ENCODE results near the gene SULT1A1. TPM values are rescaled to one million over a fixed set of nuclear protein-coding genes. Genes with fewer than 3 reads are reported as not detected.
"Not testable (repeated sequence)": the region's sequence is repeated elsewhere in the genome, so short reads cannot be mapped to it uniquely, and the experiment has no call there.

SULT1A1 gene
- total RNA-seq (10 to 100 TPM in 1 of 2 donors, 1 to 10 TPM in 1; 6.7 to 29.8 TPM), polyA plus RNA-seq (10 to 100 TPM in 1 of 2 donors, 1 to 10 TPM in 1; 5.0 to 43.8 TPM)
- long read RNA-seq, donor 1, transcript SULT1A1-201 (8 exons, 1,162 nt): major isoform, 17 of 20 reads
- long read RNA-seq, donor 1, partial matches to known transcripts: 1 of 20 reads
- long read RNA-seq, donor 1, other reads (novel, unspliced or antisense): 2 of 20 reads
- long read RNA-seq, donor 2, full-length matches to known transcripts: 19 of 29 reads
- long read RNA-seq, donor 2, partial matches to known transcripts: 4 of 29 reads
- long read RNA-seq, donor 2, other reads (novel, unspliced or antisense): 6 of 29 reads

DNA sequence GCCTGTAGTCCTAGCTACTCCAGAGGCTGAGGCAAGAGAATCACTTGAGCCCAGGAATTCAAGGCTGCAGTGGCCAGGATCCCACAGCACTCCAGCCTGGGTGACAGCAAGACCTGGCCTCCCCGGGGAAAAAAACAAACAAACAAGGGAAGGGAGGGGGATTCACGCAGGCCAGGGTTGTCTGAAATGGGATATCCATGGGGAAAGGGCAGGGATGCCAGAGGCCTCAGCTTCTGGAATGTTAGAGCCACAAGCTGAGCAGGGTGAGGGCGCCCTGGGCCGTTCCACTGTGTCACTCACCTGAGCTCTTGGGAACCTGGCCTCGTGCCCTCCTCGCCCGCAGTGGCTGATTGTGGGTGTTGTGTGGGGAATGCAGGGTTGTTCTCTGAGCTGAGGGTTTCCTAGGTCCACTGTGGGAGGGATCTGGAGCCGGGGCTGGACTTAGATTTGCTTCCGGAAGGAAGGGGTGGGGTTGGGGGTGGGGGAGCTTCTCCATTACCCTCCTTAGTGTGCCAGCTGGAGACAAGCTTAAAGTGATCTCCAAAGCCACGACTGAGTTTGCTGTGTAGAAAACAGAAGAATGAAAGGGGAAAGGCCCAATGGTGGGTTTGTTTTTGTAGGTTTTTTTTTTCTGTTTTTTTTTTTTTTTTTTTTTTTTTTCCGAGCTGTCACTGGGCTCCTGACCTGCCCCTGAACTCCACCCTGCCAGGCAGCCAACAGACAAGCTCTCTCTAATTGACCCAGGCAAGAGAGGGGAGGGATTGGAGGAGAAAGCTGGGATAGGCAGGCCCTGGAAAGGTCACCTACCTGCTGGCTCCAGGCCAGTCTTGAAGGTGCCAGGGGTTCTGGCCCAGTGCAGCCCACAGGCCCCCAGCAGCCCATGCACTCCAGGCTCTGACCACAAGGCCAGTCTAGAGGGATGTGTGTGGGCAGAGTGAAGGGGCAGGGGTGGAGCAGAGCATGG is at the start of gene SULT1A1:
Gene SULT1A1, minus strand, starts transcription at position 414 of the 964 bp plus-strand sequence. CDS start 1,189 bp downstream, outside the sequence.
- H3K36me3 ChIP-seq (ENCODE audit: control insufficient read depth in 1 of 2, insufficient read depth in 2 of 2, low read length in 1 of 2): no peaks in the 10 kb centered on the region
- H3K27ac ChIP-seq (ENCODE audit: low read depth in 1 of 2, low read length in 2 of 2): no peak within 1 kb of the TSS
- no peak within 1 kb of the TSS for H3K4me3 ChIP-seq (ENCODE audit: low read length in 2 of 2)
- ATAC-seq (ENCODE audit: low FRiP score) (peak; percentile 61), DNase-seq (peak; percentile 75 to 83)
- no peaks in the 10 kb centered on the region for H3K9me3 ChIP-seq (ENCODE audit: control insufficient read depth, low read length)
- intact Hi-C loops (cut with DNase I): no loop called here
- 67 to 69% methylated on average over 11 of the region's 11 CpGs for WGBS, 2 donors
- no peaks in the 10 kb centered on the region for H3K27me3 ChIP-seq (ENCODE audit: control insufficient read depth in 1 of 2, insufficient read depth in 2 of 2, low read length in 1 of 2)
- no peaks in the 10 kb centered on the region for H3K4me1 ChIP-seq (ENCODE audit: control insufficient read depth in 1 of 2, insufficient read depth in 2 of 2, low read length in 2 of 2)

DNA sequence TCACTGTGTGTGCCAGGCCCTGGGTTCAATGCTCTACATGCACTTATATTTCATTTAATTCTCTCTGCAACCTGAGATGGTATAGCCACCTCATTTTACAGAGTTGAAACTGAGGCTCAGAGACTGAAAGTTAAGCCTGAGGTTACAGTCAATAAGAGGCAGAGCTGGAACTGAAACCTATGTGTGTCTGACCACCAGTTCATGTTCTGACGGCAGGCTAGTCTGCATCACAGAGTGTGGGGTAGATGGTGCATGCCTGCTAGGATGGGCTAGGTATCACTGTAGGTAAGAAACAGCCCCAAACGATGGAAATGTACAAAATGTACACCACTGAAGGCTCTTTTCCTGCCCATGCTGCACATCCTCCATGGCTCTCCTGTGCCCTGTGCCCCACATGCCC is 30.1 kb upstream of the SULT1A1 start:
- DNase-seq; H3K4me3 ChIP-seq (ENCODE audit: low read length in 2 of 2); H3K9me3 ChIP-seq (ENCODE audit: control insufficient read depth, low read length); intact Hi-C loops (cut with DNase I); H3K4me1 ChIP-seq (ENCODE audit: control insufficient read depth in 1 of 2, insufficient read depth in 2 of 2, low read length in 2 of 2); H3K27ac ChIP-seq (ENCODE audit: low read depth in 1 of 2, low read length in 2 of 2); H3K36me3 ChIP-seq (ENCODE audit: control insufficient read depth in 1 of 2, insufficient read depth in 2 of 2, low read length in 1 of 2); ATAC-seq (ENCODE audit: low FRiP score); H3K27me3 ChIP-seq (ENCODE audit: control insufficient read depth in 1 of 2, insufficient read depth in 2 of 2, low read length in 1 of 2): not testable (repeated sequence)
- WGBS, 2 donors: 70 to 82% methylated on average over 2 of the region's 2 CpGs

GRCh38 chr16:28638359-28638758 is 28.5 kb upstream of the SULT1A1 start:
- H3K36me3 ChIP-seq (ENCODE audit: control insufficient read depth in 1 of 2, insufficient read depth in 2 of 2, low read length in 1 of 2); H3K27ac ChIP-seq (ENCODE audit: low read depth in 1 of 2, low read length in 2 of 2); H3K4me3 ChIP-seq (ENCODE audit: low read length in 2 of 2); intact Hi-C loops (cut with DNase I); DNase-seq; H3K27me3 ChIP-seq (ENCODE audit: control insufficient read depth in 1 of 2, insufficient read depth in 2 of 2, low read length in 1 of 2); H3K4me1 ChIP-seq (ENCODE audit: control insufficient read depth in 1 of 2, insufficient read depth in 2 of 2, low read length in 2 of 2); ATAC-seq (ENCODE audit: low FRiP score); H3K9me3 ChIP-seq (ENCODE audit: control insufficient read depth, low read length): not testable (repeated sequence)
- 84 to 92% methylated on average over 3 to 4 of the region's 5 CpGs for whole genome bisulfite sequencing, 2 donors

DNA sequence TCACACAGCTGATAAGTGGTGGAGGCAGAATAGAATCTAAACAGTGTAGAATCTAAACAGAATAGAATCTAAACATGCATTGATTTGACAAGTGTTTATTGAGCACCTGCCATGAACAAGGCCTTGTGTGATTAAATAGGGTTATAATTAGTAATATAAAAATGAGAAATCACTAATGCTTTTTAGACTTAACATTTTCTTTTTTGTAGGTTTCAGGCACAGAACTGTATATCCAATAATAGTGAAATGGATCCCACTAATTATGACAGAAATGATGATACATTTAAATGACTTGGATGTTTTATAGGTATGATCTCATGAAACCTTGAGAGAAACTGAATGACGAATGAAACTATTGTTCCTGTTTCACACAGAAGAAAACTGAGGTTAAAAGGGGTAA is 27.9 kb upstream of the SULT1A1 start, which contains the start of gene NPIPB8:
Gene NPIPB8, plus strand, starts transcription at position 301 of the 400 bp plus-strand sequence. CDS start 296 bp downstream, outside the sequence.
- ATAC-seq (ENCODE audit: low FRiP score); DNase-seq; H3K4me3 ChIP-seq (ENCODE audit: low read length in 2 of 2); H3K4me1 ChIP-seq (ENCODE audit: control insufficient read depth in 1 of 2, insufficient read depth in 2 of 2, low read length in 2 of 2); H3K27me3 ChIP-seq (ENCODE audit: control insufficient read depth in 1 of 2, insufficient read depth in 2 of 2, low read length in 1 of 2); H3K9me3 ChIP-seq (ENCODE audit: control insufficient read depth, low read length); H3K27ac ChIP-seq (ENCODE audit: low read depth in 1 of 2, low read length in 2 of 2); H3K36me3 ChIP-seq (ENCODE audit: control insufficient read depth in 1 of 2, insufficient read depth in 2 of 2, low read length in 1 of 2); intact Hi-C loops (cut with DNase I): not testable (repeated sequence)
- WGBS, 2 donors: no CpG with 5 or more reads among the region's 1 CpG

DNA sequence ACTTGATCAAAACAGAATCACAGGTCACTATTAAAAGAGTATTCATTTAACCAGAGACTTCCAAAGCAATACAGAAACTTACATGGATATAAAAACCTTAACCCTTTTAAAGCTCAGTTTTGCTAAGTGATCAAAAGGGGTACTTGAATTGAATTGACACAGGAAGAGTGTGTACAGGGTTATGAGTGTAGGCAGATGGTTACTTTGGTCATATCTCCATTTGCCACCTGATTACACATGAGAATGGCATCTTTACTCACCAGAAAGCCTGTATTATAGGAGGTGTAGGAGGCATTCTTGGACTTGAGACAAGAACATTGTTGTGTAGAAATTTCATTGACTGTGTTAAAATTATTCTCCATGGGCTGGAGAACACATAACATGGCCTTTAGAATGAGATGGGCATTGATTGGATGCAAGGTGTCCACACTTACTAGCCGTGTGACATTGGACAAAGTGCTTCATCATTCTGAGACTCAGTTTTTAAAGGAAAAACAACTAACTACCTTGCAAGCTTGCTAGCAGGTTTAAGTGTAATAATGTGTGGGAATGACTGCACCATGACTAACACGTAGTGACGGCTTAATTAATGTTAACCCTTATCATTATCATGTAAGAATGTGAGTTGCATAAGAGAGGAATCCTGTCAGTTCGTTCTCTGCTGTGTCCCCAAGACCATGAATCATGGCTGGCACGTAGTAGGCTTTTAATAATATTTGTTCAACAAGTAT is 26.4 kb upstream of the SULT1A1 start:
- H3K4me1 ChIP-seq (ENCODE audit: control insufficient read depth in 1 of 2, insufficient read depth in 2 of 2, low read length in 2 of 2); H3K36me3 ChIP-seq (ENCODE audit: control insufficient read depth in 1 of 2, insufficient read depth in 2 of 2, low read length in 1 of 2); H3K9me3 ChIP-seq (ENCODE audit: control insufficient read depth, low read length); H3K27me3 ChIP-seq (ENCODE audit: control insufficient read depth in 1 of 2, insufficient read depth in 2 of 2, low read length in 1 of 2); DNase-seq; H3K4me3 ChIP-seq (ENCODE audit: low read length in 2 of 2); H3K27ac ChIP-seq (ENCODE audit: low read depth in 1 of 2, low read length in 2 of 2); ATAC-seq (ENCODE audit: low FRiP score); intact Hi-C loops (cut with DNase I): not testable (repeated sequence)
- 8 to 14% methylated on average over 5 of the region's 5 CpGs for WGBS, 2 donors

DNA sequence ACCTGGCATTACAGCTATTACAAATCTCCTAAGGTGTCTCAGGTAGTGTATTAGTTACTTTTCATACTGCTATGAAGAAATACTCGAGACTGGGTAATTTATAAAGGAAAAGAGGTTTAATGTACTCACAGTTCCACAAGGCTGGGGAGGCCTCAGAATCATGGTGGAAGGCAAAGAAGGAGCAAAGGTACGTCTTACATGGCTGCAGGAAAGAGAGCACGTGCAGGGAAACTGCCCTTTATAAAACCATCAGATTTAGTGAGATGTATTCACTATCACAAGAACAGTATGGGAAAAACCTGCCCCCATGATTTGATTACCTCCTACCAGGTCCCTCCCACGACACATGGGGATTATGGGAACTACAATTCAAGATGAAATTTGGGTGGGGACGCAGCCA is 21.1 kb upstream of the SULT1A1 start:
- H3K4me3 ChIP-seq (ENCODE audit: low read length in 2 of 2); ATAC-seq (ENCODE audit: low FRiP score); H3K27me3 ChIP-seq (ENCODE audit: control insufficient read depth in 1 of 2, insufficient read depth in 2 of 2, low read length in 1 of 2); H3K9me3 ChIP-seq (ENCODE audit: control insufficient read depth, low read length); H3K4me1 ChIP-seq (ENCODE audit: control insufficient read depth in 1 of 2, insufficient read depth in 2 of 2, low read length in 2 of 2); H3K36me3 ChIP-seq (ENCODE audit: control insufficient read depth in 1 of 2, insufficient read depth in 2 of 2, low read length in 1 of 2); DNase-seq; intact Hi-C loops (cut with DNase I); H3K27ac ChIP-seq (ENCODE audit: low read depth in 1 of 2, low read length in 2 of 2): not testable (repeated sequence)
- WGBS, 2 donors: 63 to 64% methylated on average over 4 of the region's 5 CpGs

DNA sequence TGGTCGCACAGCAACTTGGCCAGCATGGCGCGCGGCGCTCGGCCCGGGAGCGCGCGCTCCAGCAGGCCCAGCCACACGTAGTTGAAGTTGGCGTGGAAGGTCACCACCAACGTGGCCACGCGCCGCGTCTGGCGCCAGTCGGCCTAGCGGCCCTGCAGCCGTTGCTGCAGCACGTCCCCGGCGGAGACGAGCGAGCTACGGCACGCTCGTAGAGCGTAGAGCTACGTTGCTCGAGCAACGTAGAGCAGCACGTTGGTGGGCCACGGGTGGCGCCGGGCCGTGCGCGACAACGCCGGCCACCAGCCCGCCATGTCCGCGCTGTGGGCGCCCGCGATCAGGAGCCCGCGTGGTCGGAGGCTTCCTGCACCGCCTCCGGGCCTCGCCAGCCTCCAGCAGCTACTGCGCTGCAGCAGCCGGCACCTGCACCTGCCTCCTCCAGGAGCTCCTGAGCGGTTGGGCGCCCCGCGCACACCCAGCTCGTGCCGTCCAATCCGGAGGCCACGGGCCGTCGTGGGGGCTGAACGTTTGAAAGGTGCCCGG is 13.4 kb upstream of the SULT1A1 start:
- intact Hi-C loops (cut with DNase I): no loop called here
- H3K27ac ChIP-seq (ENCODE audit: low read depth in 1 of 2, low read length in 2 of 2): no peak overlapping the region
- ATAC-seq (ENCODE audit: low FRiP score): peak; percentile 69
- no peak overlapping the region for H3K4me3 ChIP-seq (ENCODE audit: low read length in 2 of 2)
- peaks cover 0 to 2% of the 10 kb centered on the region in 2 donors for H3K27me3 ChIP-seq (ENCODE audit: control insufficient read depth in 1 of 2, insufficient read depth in 2 of 2, low read length in 1 of 2)
- peak; percentile 56 to 76 for DNase-seq
- H3K4me1 ChIP-seq (ENCODE audit: control insufficient read depth in 1 of 2, insufficient read depth in 2 of 2, low read length in 2 of 2): no peaks in the 10 kb centered on the region
- H3K9me3 ChIP-seq (ENCODE audit: control insufficient read depth, low read length): no peaks in the 10 kb centered on the region
- WGBS, 2 donors: 1 to 2% methylated on average over 64 to 68 of the region's 68 CpGs
- no peaks in the 10 kb centered on the region for H3K36me3 ChIP-seq (ENCODE audit: control insufficient read depth in 1 of 2, insufficient read depth in 2 of 2, low read length in 1 of 2)

- 50 to 53% methylated on average over 24 of the region's 24 CpGs for WGBS, 2 donors
- H3K4me3 ChIP-seq (ENCODE audit: low read length in 2 of 2); DNase-seq; H3K9me3 ChIP-seq (ENCODE audit: control insufficient read depth, low read length); H3K4me1 ChIP-seq (ENCODE audit: control insufficient read depth in 1 of 2, insufficient read depth in 2 of 2, low read length in 2 of 2); H3K27ac ChIP-seq (ENCODE audit: low read depth in 1 of 2, low read length in 2 of 2); H3K36me3 ChIP-seq (ENCODE audit: control insufficient read depth in 1 of 2, insufficient read depth in 2 of 2, low read length in 1 of 2); intact Hi-C loops (cut with DNase I); H3K27me3 ChIP-seq (ENCODE audit: control insufficient read depth in 1 of 2, insufficient read depth in 2 of 2, low read length in 1 of 2): not testable (repeated sequence)
- ATAC-seq (ENCODE audit: low FRiP score): peak; percentile 33
Observed at GRCh38 chr16:28622532-28623171, 12.8 kb upstream of the SULT1A1 start.

Data from aorta (tissue), 5 donors.